Breast epithelium (tissue), 4 donors: ENCODE results near the gene PHPT1. TPM values are rescaled to one million over a fixed set of nuclear protein-coding genes. Genes with fewer than 3 reads are reported as not detected.
"Not testable (repeated sequence)": the region's sequence is repeated elsewhere in the genome, so short reads cannot be mapped to it uniquely, and the experiment has no call there.

Experiments
- DNase-seq, 2 donors: peaks; one replicate each; pipeline ENCODE4 v3.0.0-alpha.2; 2019; ENCODE audit warnings: low spot score in 2 of 2
- H3K27ac ChIP-seq, 2 donors: fragments of 200-600 bp; sonication (generic) in 1 of 2; one replicate each; pipeline ENCODE4 v1.5.1; 2016 to 2019; ENCODE audit warnings: mild to moderate bottlenecking in 1 of 2
- H3K27me3 ChIP-seq, 2 donors: fragments of 200-600 bp; sonication (generic) in 1 of 2; one replicate each; pipeline versions ENCODE4 v1.5.1 to v1.6.0; 2017 to 2019; ENCODE audit warnings: control low read depth in 1 of 2, mild to moderate bottlenecking in 1 of 2
- H3K36me3 ChIP-seq: fragments of 200-600 bp; one replicate; pipeline ENCODE4 v1.5.1; 2019
- H3K4me1 ChIP-seq, 2 donors: fragments of 200-600 bp; sonication (generic); one replicate each; pipeline ENCODE4 v1.5.1; 2016 to 2019; ENCODE audit warnings: control low read depth in 1 of 2
- H3K4me3 ChIP-seq, 3 donors: fragments of 200-600 bp; sonication (generic); 1 replicate in 2 of 3; 2 replicates in 1 of 3; pipeline ENCODE4 v1.5.1; 2016 to 2019; ENCODE audit warnings: mild to moderate bottlenecking in 3 of 3, moderate library complexity in 2 of 3
- H3K9me3 ChIP-seq, 2 donors: fragments of 200-600 bp; sonication (generic) in 1 of 2; one replicate each; pipeline ENCODE4 v1.5.1; 2016 to 2019; ENCODE audit warnings: control low read depth in 1 of 2
- POLR2A ChIP-seq: fragments of 450-650 bp; IDR thresholded peaks from one replicate; pipeline ENCODE4 v1.6.1; 2016; ENCODE audit warnings: antibody characterized with exemption, mild to moderate bottlenecking, moderate library complexity
- POLR2AphosphoS5 ChIP-seq, 3 donors: sonication (generic); formaldehyde crosslinking; IDR thresholded peaks; one replicate each; pipeline ENCODE4 v1.6.1; 2017; ENCODE audit warnings: antibody characterized with exemption in 3 of 3
- intact Hi-C: fragments of 100-400 bp; cut with DNase I; formaldehyde crosslinking; loops from one replicate; pipeline ENCODE4 v1.15.1; 2023; ENCODE audit warnings: low total_unique reads
- total RNA-seq, 3 donors: library from RNA; depleted of rRNA; stranded (reverse); fragments of >200 nt; gene quantifications; one replicate each; pipeline ENCODE4 v1.1.0, GENCODE V29; 2016
- TF ChIP-seq, protein P1 (sequence below), 3 donors: fragments of 450-650 bp; IDR thresholded peaks; one replicate each; pipeline ENCODE4 v1.5.1; 2016 to 2017; ENCODE audit warnings: antibody characterized with exemption in 3 of 3, mild to moderate bottlenecking in 3 of 3, moderate library complexity in 3 of 3

The PHPT1 gene
- total RNA-seq, 3 donors from 2014 or later: 43.2 to 70.8 (median 52.5) TPM

DNA sequence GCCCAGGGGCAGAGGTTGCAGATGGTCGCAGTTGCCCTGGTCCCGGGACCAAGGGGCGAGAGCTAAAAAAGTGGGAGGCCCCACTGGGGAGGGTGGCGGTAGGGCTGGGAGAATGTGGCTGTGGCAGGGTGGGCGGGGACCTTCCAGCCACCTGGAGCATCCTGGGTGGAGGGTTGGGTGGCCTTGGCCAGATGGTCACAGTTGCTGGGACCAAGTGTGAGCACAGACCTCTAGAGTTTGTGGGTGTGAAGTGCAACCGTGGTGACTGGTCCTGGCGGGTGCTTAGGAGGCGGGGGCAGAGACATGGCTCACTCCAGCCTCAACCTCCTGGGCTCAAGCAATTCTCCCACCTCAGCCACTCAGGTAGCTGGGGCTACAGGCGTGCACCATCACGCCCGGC, 31.4 kb downstream of the PHPT1 start:
- no peak for DNase-seq
- H3K27me3 ChIP-seq: no peaks in the 10 kb centered on the region
- H3K27ac ChIP-seq: no peak overlapping the region
- no peaks in the 10 kb centered on the region for H3K4me1 ChIP-seq
- intact Hi-C loops: no loop called here
- H3K36me3 ChIP-seq: no peaks in the 10 kb centered on the region
- H3K4me3 ChIP-seq: no peak overlapping the region
- H3K9me3 ChIP-seq: no peaks in the 10 kb centered on the region
- TF ChIP-seq POLR2A (no peak), POLR2AphosphoS5 (IDR thresholded peaks at IDR 0.05) (no peak)
- TF ChIP-seq, protein P1, sequence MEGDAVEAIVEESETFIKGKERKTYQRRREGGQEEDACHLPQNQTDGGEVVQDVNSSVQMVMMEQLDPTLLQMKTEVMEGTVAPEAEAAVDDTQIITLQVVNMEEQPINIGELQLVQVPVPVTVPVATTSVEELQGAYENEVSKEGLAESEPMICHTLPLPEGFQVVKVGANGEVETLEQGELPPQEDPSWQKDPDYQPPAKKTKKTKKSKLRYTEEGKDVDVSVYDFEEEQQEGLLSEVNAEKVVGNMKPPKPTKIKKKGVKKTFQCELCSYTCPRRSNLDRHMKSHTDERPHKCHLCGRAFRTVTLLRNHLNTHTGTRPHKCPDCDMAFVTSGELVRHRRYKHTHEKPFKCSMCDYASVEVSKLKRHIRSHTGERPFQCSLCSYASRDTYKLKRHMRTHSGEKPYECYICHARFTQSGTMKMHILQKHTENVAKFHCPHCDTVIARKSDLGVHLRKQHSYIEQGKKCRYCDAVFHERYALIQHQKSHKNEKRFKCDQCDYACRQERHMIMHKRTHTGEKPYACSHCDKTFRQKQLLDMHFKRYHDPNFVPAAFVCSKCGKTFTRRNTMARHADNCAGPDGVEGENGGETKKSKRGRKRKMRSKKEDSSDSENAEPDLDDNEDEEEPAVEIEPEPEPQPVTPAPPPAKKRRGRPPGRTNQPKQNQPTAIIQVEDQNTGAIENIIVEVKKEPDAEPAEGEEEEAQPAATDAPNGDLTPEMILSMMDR (IDR thresholded peaks at IDR 0.05): no peak

DNA sequence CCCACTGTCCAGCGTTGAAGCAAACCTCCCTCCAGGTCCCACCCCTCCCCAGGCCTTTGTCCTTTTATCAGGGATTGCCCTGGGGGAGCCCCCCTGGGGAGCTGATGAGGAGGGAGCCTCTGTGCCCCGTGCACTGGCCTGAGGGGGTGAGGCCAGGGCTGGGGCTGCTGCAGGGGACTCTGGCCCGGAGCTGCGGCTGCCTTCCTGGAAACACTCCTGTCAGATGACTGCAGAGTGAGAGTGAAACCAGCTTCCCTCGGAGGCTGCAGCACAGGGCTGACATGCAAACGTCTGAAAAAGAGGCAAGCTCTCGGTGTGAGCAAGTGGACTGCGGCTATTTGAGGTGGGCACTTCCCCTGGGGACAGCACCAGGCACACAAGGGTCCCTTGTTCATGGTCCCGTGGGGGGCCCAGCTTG, 32.5 kb downstream of the PHPT1 start:
- no peaks in the 10 kb centered on the region for H3K27me3 ChIP-seq
- TF ChIP-seq, protein P1 (IDR thresholded peaks at IDR 0.05): no peak
- TF ChIP-seq POLR2A: no peak
- TF ChIP-seq POLR2AphosphoS5 (IDR thresholded peaks at IDR 0.05): no peak
- no peaks in the 10 kb centered on the region for H3K9me3 ChIP-seq
- intact Hi-C loops: no loop called here
- H3K4me1 ChIP-seq: no peaks in the 10 kb centered on the region
- no peak for DNase-seq
- H3K27ac ChIP-seq: peak overlapping the region in 1 of 2 donors; percentile 53
- peak overlapping the region in 2 of 3 donors; percentile 21 to 52 for H3K4me3 ChIP-seq
- H3K36me3 ChIP-seq: no peaks in the 10 kb centered on the region

DNA sequence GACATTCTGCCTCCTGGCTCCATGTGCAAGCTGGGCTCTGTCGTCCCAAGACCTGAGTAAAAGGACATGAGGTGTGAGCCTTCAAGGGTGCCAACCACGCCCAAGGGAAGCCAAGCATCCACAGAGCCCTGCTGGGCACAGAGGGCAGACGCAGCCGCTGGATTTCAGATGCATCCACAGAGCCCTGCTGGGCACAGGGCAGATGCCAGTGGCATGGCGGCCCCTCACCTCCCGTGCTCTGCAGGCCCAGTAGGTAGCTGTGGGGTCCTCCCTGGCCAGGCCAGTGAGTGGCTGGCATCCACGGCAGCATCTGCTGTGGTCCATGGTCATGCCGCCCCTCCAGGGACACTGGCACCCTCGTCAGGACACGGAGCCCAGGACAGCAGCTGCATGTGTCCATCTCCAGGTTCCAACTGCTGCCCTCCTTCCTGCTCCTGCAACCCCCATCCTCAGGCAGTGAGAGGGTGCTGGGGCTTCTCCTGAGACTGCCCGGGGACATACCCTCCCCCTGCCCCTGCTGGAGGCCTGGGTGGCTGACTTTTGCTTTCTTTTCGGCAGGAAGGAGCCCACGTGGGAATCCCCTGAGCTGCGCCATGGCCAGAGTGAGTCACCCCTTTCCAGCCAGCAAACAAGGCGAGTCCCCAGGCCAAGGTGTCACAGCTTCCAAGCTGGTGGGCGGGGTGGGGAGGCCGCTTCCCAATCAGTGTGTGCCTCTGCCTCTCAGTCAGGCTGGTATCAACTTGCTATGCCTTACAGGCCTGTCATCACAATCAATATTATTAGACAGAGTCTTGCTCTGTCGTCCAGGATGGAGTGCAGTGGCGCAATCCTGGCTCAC, 33.1 kb downstream of the PHPT1 start:
- Histone ChIP-seq H3K27ac (peak overlapping the region; percentile 53 to 54), H3K4me3 (peak overlapping the region; percentile 20 to 52 (median 21)), H3K27me3 (no peaks in the 10 kb centered on the region), H3K9me3 (no peaks in the 10 kb centered on the region), H3K4me1 (no peaks in the 10 kb centered on the region), H3K36me3 (no peaks in the 10 kb centered on the region)
- DNase-seq: peak in 1 of 2 donors; percentile 62
- no peak for TF ChIP-seq POLR2A
- no peak for TF ChIP-seq POLR2AphosphoS5 (IDR thresholded peaks at IDR 0.05)
- TF ChIP-seq, protein P1 (IDR thresholded peaks at IDR 0.05): no peak
- intact Hi-C loops: no loop called here

DNA sequence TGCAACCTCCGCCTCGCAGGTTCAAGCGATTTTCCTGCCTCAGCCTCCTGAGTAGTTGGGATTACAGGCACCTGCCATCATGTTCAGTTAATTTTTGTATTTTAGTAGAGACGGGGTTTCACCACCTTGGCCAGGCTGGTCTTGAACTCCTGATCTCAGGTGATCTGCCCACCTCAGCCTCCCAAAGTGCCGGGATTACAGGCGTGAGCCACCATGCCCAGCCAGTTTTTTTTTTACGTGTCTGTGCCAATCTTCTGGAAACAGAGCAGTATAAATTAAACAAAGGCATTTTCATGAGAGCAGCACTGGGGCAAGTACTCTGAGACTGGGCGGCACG, 33.7 kb downstream of the PHPT1 start:
- H3K4me1 ChIP-seq, intact Hi-C loops, H3K27me3 ChIP-seq, H3K36me3 ChIP-seq, H3K9me3 ChIP-seq, DNase-seq: not testable (repeated sequence)
- Histone ChIP-seq H3K27ac (peak overlapping the region; percentile 53 to 54), H3K4me3 (peak overlapping the region in 1 of 3 donors; percentile 52)

DNA sequence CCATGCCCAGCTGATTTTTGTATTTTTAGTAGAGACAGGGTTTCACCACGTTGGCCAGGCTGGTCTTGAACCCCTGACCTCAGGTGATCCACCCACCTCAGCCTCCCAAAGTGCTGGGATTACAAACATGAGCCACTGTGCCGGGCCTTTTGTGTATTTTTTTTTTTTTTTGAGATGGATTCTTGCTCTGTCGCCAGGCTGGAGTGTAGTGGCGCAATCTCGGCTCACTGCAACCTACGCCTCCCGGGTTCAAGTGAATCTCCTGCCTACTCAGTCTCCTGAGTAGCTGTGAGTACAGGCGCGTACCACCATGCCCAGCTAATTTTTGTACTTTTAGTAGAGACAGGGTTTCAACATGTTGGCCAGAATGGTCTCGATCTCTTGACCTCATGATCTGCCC, 34.5 kb downstream of the PHPT1 start:
- intact Hi-C loops: loop anchor here (2.0 kb wide), 1 partner anchor 59 kb away; no protein-coding TSS in a partner anchor
- DNase-seq: not testable (repeated sequence)

DNA sequence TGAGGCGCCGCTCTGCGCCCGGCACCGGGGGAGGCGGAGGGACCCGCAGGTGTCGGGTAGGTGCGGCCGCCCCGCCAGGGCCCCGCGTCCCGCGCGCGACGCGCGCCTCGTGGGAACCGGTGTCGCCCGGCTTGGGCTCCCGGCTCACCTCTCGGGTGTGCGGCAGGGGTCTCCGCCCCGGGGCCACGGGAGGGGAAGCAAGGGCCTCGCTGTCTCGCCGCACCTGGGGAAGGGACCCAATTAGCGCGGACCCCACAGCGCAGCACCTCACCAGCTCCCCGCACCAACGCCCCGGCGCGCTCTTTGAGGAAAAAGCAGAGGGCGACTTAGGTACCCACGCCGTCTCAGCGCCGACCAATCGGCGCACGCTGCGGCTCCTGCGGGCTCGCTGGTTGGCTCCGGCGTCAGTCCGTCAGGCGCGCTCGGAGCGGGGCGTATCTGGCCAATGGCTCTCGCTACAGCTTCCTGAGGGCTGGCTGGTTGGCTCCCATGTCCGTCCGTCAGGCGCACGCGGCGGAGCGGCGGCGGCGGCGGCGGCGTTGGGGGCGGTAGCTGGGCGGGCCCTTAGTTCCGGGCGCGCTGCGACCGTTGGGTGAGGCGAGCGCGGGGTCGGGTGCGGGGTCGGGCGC, 36.9 kb downstream of the PHPT1 start, which contains the start of gene TRAF2:
Gene TRAF2, plus strand, starts transcription at position 567 of the 629 bp plus-strand sequence. CDS start 12,225 bp downstream, outside the sequence.
- DNase-seq: peak; percentile 97 to 98
- Histone ChIP-seq H3K27ac (peak within 1 kb of the TSS; percentile 80 to 93), H3K4me1 (no peaks in the 10 kb centered on the region), H3K9me3 (no peaks in the 10 kb centered on the region), H3K4me3 (peak within 1 kb of the TSS; percentile 91 to 97 (median 95)), H3K36me3 (no peaks in the 10 kb centered on the region), H3K27me3 (no peaks in the 10 kb centered on the region)
- TF ChIP-seq, protein P1 (IDR thresholded peaks at IDR 0.05): no peak
- TF ChIP-seq POLR2A (no peak), POLR2AphosphoS5 (IDR thresholded peaks at IDR 0.05) (peak in 1 of 3 donors; percentile 43)
- intact Hi-C loops: loop anchor here (2.0 kb wide), 1 partner anchor 57 kb away; no protein-coding TSS in a partner anchor

More for the DNA sequence above, 34.5 kb downstream of the PHPT1 start:
- not testable (repeated sequence) for H3K9me3 ChIP-seq, H3K36me3 ChIP-seq, H3K27ac ChIP-seq, H3K4me3 ChIP-seq, H3K27me3 ChIP-seq, H3K4me1 ChIP-seq
